AG09319 (cell line): ENCODE results near the gene CUL1.

Experiments
- DNase-seq: peaks from one replicate; pipeline ENCODE4 v3.0.0-alpha.2; 2010; ENCODE audit warnings: low read depth; ENCODE audit errors: extremely low read depth
- TF ChIP-seq, protein P1 (sequence below): IDR thresholded peaks from 2 replicates; pipeline ENCODE4 v1.5.1; 2011; ENCODE audit warnings: low read depth, mild to moderate bottlenecking, inconsistent platforms, low read length, moderate library complexity

Gene CUL1

DNA sequence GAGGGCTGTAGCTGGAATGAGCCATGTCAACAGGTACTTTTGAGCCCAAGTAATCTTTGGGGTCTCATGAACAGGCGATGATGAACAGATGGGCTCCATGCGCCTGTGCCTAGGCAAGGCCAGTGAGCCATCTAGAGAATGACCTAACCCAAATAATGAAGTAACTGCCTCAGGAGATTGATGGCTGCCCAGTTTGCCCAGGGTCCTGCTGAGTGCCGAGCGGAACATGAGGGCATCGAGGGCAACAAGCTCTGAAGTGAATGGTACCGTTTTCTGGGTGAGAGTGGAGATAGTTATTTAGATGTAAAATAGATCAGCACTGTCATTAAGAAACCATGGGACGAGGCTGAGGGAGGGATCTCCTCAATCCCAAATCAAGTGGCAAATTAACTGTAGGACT is 107.5 kb downstream of the CUL1 start:
- TF ChIP-seq, protein P1, sequence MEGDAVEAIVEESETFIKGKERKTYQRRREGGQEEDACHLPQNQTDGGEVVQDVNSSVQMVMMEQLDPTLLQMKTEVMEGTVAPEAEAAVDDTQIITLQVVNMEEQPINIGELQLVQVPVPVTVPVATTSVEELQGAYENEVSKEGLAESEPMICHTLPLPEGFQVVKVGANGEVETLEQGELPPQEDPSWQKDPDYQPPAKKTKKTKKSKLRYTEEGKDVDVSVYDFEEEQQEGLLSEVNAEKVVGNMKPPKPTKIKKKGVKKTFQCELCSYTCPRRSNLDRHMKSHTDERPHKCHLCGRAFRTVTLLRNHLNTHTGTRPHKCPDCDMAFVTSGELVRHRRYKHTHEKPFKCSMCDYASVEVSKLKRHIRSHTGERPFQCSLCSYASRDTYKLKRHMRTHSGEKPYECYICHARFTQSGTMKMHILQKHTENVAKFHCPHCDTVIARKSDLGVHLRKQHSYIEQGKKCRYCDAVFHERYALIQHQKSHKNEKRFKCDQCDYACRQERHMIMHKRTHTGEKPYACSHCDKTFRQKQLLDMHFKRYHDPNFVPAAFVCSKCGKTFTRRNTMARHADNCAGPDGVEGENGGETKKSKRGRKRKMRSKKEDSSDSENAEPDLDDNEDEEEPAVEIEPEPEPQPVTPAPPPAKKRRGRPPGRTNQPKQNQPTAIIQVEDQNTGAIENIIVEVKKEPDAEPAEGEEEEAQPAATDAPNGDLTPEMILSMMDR = no peak
- no peak for DNase-seq

DNA sequence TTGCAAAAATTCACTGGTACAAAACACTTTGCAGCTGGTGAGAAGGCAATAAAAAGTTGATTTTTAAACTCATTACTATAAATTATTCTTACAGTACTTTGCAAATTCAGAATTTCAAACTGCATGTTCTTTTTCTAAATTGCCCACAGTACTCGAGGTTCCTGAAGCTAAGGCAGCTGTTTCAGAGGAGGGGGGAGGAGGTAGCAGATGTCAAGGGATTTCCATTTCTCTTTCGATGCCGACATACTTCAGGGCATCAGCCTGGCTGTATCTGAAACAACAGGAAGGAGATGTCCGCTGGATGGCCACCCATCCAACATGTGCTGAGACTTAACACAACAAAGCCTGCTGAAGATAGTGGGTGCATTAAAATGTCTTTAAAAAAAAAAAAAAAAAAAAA is 108.7 kb downstream of the CUL1 start:
- DNase-seq = no peak
- TF ChIP-seq, protein P1 = no peak

DNA sequence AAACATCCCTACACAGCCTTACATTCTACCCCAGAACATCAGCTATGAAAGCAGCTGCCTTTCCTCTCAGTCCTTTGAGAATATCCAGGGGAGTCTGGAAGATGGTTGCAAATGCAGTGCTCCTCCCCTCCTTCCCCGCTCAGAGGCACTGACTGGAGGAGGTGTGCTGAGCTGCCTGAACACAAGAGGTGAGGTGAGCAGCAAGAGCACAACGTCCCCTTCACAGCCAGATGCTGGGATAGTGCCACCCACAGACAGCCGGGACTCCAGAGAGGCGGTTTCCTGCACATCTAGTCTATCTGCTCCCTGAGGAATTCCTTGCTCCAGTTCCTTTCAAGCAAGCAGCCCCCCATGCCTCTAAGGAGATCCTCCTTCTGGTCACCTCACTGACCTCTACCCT is 111.2 kb downstream of the CUL1 start:
- TF ChIP-seq, protein P1 = no peak
- DNase-seq = no peak

DNA sequence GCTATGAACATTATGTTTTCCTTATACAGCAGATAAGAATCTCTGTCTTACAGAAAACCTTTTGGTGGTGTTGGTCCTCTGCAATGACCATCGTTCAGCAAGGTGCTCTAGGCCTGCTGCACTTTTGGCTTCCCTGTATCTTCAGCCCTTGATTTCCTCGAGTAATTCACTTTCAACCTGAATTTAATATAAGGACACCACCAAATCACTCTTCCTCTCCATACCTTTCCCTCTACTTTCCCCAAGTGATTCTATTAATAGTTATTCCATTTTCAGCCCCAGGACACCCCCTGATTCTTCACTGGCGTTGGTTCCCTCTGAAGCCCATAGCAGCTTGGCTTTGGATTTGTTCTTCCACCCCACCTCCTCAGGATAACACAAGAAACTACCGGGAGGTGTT is 113.2 kb downstream of the CUL1 start:
- no peak for DNase-seq
- TF ChIP-seq, protein P1 = no peak

DNA sequence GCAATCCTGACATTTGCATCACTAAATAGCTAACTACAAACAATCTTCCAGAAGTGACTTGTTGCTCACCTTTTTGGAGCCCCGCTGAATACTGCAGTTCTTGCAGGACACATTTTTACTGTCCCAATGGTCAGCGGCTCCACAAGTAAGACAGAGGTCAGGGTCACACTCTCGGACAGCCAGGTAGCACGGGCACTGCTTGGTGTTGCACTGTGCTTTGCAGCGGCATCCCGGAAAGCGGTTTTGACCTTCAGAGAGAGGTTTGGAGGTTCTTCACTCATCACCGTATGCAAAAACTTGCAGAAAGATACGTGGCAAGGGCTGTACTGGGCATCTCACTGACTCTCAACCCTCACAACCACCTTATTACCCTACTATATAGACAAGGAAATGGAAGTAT is 115.2 kb downstream of the CUL1 start:
- TF ChIP-seq, protein P1 = no peak
- DNase-seq = no peak

DNA sequence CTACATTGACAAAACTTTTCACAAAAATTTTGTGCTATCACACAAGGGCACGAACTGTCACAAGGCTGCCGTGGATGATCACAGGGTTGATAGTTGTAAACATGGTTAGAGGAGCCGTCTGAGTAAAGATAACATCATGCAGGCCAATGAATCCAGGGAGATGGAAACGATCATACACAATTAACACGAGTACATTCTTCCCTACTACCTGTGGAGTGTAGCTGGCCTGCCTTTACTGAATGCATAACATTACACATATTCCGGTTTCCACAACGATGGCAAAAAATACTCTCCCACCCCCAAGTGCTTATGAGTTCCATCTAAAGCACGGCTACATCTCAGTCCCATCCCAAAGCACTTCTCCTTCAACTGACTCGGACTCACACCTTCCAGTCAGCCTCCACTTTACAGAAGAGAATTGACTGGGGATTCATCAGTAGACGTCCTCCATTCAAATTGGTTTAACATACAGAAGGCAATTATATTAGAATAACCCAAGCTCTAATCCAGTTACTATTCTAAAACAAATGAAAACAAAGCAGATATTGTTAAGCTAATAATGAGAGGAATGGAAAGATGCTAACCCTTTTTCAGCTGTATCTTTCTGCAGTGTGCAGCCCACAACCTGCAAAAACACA is 116.3 kb downstream of the CUL1 start:
- TF ChIP-seq, protein P1 = no peak

DNA sequence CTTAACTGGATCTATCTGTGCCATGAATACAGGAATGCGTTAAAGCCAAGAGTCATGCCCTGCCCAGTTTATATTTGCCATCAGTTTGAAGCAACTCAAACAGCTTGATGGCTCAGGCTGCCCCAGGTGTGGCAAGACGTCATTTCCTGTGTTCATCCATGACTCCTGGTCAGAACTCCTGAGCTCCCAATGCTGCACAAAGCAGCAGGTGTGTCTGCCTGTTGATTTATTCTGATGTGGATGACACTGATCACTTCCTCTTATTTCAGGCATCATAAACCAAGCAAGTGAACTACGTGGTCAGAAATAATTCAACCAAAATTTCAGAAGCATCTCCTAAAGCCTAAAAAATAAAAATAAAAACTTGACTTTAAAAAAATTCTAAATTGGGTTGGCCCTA is 116.9 kb downstream of the CUL1 start:
- TF ChIP-seq, protein P1 = no peak
- no peak for DNase-seq

More for the DNA sequence above, 116.3 kb downstream of the CUL1 start:
- no peak for DNase-seq
